HG03095 (cell line): ENCODE measurements around the gene ETV3.

Experiments
- ATAC-seq: cut with Tn5 transposase; IDR thresholded peaks from one replicate; pipeline ENCODE4 v1.9.1; 2021; ENCODE audit warnings: moderate library complexity; ENCODE audit not compliant: unreplicated experiment

The ETV3 gene

GRCh38 chr1:157140063-157140588 is 1.9 kb upstream of the ETV3 start:
- no peak for ATAC-seq

GRCh38 chr1:157139052-157139715 is 989 bp upstream of the ETV3 start:
- ATAC-seq: no peak

- peak; percentile 23 for ATAC-seq
Observed at GRCh38 chr1:157137408-157138219, 581 bp downstream of the ETV3 start.

GRCh38 chr1:157137046-157137407 is 1.2 kb downstream of the ETV3 start:
- ATAC-seq: no peak

DNA sequence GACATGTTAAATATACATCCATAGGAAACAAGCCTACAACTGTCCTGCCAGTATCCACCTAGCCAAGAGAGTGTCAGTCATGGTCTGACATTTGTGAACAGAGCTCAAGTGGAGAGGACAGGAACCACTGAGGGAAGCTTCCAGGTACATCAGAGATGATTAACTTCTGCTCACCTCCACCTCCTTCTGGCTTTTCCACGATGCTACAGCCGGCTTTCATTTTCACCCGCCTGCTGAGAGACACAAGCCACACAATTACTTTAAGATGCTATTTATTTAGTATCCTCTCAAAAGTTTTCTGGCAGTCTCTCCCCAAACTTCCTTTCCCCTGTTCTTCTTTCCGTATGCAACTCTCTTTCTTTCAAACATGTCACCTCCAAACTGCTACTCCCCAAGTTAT is 2.1 kb downstream of the ETV3 start:
- ATAC-seq: no peak

- no peak for ATAC-seq
Observed at GRCh38 chr1:157135646-157136045, 2.5 kb downstream of the ETV3 start.

GRCh38 chr1:157135070-157135469 is 3.1 kb downstream of the ETV3 start:
- no peak for ATAC-seq

GRCh38 chr1:157134442-157134841 is 3.8 kb downstream of the ETV3 start:
- ATAC-seq: no peak

- ATAC-seq: no peak
Observed at GRCh38 chr1:157133426-157133825, 4.8 kb downstream of the ETV3 start.

GRCh38 chr1:157132616-157133167 is 5.5 kb downstream of the ETV3 start:
- no peak for ATAC-seq

- no peak for ATAC-seq
Observed at GRCh38 chr1:157132111-157132510, 6.1 kb downstream of the ETV3 start.

GRCh38 chr1:157131281-157131680 is 6.9 kb downstream of the ETV3 start:
- ATAC-seq: no peak

- ATAC-seq: no peak
Observed at GRCh38 chr1:157124855-157125254, 13.3 kb downstream of the ETV3 start.

DNA sequence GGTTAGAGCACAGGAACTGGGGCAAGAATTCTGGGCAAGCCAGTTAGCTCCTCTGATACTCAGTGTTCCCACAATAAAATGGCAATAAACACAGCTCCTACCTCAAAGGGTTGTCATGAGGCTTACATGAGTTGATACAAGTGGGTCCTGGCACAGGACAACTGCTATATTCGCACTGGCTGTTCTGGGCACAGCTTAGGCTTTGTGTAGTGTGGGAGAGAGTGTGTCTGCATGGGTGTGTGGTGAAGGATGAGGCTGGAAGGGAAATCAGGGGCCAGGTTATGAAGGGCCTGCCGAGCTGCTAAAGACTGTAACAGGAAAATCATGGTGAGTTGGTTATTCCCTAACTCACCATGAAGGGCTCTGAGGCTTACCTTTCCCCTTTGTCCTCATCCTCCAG is 18.7 kb downstream of the ETV3 start:
- no peak for ATAC-seq

GRCh38 chr1:157119008-157119407 is 19.2 kb downstream of the ETV3 start:
- no peak for ATAC-seq

DNA sequence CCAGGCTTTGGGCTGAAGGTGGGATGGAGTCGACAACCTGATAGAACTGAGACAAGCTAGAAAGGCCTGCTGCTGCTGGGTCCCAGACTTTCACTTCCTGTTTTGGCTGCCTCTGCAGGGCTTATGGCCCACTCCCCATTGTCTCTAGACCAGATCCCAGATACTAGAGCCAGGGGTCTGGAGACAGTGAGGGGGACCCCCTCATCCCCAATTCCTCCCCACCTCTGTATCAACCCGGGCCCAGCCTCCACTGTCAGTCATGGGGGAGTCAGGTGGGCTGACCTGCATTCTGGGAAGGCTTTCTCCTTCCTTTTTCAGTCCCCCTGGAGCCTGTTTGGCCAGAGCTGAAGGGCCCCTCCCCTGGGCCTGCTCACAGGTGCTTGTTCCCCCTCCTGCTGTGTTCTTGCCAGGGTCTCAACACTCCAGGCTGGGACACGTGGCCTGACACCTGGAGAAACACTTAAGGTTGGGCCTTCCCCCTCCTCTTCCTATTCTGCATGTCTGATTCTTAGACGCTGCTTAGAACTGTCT is 20.6 kb downstream of the ETV3 start:
- ATAC-seq: no peak

DNA sequence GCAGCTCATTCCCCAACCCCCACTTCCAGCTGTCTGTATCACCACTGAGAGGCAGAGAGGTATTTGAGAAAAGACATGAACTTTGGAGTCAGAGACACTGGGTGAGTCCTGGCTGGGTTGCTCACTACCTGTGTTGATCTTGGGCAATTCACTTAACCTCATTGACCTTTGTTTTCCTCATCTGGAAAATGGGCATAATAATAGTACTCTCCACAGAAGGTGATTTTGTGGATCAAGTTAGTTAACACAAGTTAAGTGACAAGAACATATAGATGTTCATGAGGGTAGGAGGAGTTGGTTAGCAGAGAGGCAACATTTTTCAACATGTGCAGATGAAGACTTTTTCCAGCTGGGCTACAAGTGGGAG is 21.5 kb downstream of the ETV3 start:
- no peak for ATAC-seq

- ATAC-seq: no peak
Observed at GRCh38 chr1:157115851-157116736, 22.1 kb downstream of the ETV3 start.

DNA sequence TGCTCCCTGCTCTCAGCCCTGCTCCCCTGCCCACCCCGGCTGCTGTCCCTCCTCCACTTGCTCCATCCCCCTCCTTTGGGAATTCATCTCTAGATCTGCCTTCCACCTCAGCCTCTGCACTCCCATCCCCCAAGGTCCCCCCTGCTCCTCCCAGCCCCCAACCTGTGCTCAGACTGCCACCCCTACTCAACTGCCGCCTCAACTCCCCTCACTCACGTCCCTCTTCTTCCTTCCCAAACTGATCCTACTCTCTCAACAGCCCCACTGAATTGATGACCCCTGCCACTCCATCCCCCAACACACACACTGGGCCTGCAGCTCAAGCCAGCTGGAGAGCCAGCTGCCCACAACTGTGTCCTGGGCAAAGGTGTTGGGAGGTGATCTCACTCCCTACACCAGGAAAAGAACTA is 22.8 kb downstream of the ETV3 start:
- no peak for ATAC-seq

GRCh38 chr1:157114183-157115121 is 23.7 kb downstream of the ETV3 start:
- ATAC-seq: no peak
